Measurements from ENCODE around the gene PRAME.

PRAME gene

DNA sequence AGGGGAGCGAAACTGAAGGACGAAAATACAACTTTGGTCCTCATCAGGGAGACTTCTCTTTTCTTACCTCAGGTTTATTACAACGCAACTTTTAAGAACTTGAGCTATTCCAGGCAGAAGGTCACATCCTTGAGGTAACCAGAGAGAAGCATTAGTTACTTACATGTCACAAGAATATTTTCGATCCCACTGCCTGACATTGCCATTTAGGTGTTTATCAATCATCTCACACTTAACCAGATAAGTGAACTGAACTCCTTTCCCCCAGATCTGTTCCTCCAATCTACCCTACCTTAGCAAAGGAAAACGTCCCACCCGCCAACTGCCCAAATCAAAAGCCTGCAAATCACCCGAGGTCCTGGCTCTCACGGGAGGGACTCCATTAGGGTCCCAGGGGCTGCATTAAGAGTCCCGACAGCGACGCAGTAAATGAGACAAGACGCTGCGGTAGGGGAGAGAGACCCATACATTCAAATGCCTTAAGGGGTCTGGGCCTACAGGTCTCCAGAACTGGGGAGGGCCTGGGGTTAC, 51.3 kb downstream of the PRAME start:
- FAIRE-seq (no peak), DNase-seq (ENCODE audit: insufficient read length, low spot score) (no peak)
- TF ChIP-seq CTCF (IDR thresholded peaks at IDR 0.05; ENCODE audit: insufficient read depth, missing control alignments): no peak

GRCh38 chr22:22506736-22507135, 52.3 kb downstream of the PRAME start:
- no peak for TF ChIP-seq CTCF (IDR thresholded peaks at IDR 0.05; ENCODE audit: insufficient read depth, missing control alignments)
- no peak for DNase-seq (ENCODE audit: insufficient read length, low spot score)
- FAIRE-seq: no peak

DNA sequence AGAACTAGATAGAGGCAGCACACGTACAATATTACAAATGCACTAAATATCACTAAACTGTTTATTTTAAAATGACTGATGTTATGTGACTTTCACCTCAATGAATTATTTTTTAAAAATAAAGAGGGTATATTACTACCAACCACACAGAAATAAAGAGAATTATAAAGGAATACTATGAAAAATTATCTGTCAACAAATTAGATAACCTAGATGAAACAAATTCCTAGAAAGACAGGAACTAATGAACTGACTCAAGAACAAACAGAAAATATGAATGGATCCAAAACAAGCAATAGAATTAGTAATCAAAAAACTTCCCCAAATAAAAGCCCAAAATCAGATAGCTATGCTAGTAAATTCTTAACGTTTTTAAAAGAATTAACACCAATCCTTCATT, 60.8 kb downstream of the PRAME start:
- no peak for TF ChIP-seq CTCF (IDR thresholded peaks at IDR 0.05; ENCODE audit: insufficient read depth, missing control alignments)
- FAIRE-seq (no peak), DNase-seq (ENCODE audit: insufficient read length, low spot score) (no peak)

All from D721Med (cell line).